C4-2B (cell line): ENCODE measurements around the gene PPIB.

Source experiments
- H3K27ac ChIP-seq: fragments of 450-650 bp; 2 replicates; pipeline ENCODE4 v1.5.1; 2017
- ZFX ChIP-seq: fragments of 450-650 bp; IDR thresholded peaks from 2 replicates; pipeline ENCODE4 v1.6.1; 2017
- TF ChIP-seq, protein P1 (sequence below): fragments of 450-650 bp; conservative IDR thresholded peaks from 2 replicates; pipeline ENCODE4 v1.5.1; 2017; ENCODE audit warnings: mild to moderate bottlenecking

Gene PPIB

GRCh38 chr15:64144192-64144564 is 18.6 kb downstream of the PPIB start:
- TF ChIP-seq, protein P1, sequence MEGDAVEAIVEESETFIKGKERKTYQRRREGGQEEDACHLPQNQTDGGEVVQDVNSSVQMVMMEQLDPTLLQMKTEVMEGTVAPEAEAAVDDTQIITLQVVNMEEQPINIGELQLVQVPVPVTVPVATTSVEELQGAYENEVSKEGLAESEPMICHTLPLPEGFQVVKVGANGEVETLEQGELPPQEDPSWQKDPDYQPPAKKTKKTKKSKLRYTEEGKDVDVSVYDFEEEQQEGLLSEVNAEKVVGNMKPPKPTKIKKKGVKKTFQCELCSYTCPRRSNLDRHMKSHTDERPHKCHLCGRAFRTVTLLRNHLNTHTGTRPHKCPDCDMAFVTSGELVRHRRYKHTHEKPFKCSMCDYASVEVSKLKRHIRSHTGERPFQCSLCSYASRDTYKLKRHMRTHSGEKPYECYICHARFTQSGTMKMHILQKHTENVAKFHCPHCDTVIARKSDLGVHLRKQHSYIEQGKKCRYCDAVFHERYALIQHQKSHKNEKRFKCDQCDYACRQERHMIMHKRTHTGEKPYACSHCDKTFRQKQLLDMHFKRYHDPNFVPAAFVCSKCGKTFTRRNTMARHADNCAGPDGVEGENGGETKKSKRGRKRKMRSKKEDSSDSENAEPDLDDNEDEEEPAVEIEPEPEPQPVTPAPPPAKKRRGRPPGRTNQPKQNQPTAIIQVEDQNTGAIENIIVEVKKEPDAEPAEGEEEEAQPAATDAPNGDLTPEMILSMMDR, result no peak
- no peak for TF ChIP-seq ZFX
- no peak overlapping the region for H3K27ac ChIP-seq

GRCh38 chr15:64143276-64143675 is 19.5 kb downstream of the PPIB start:
- TF ChIP-seq, protein P1, result no peak
- TF ChIP-seq ZFX, result no peak
- no peak overlapping the region for H3K27ac ChIP-seq

- TF ChIP-seq, protein P1, result no peak
- TF ChIP-seq ZFX, result no peak
- H3K27ac ChIP-seq, result no peak overlapping the region
These were observed 20.9 kb downstream of the PPIB start for GRCh38 chr15:64141798-64142512.

DNA sequence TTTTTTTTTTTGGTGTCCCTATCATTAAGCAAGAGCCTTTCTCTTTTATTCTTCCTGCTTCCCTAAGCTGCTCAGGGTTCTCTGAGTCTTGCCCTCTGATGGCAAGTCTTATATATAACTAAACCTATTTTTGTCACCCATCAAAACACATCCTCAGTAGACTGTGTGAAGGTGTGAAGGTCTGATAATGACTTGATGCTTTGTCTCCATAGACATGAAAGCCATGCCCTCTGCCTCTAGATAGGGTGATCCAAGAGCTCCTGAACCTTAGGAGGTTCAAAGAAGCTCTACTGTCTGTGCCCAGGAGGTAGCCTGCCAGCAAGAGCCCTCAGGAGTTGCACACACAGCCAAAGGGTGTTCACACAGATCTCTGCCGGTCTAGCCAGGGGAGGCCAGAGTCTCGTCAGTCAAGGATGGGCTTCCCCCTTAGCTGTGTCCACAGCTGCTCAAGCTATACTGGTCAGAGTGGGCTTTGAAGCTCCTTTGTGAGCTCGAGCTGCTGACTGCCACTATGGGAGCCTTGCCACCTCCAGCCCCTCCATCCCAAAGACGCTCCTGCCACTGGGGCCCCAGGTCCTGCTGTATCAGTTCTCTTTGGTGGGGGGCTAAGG is 24.4 kb downstream of the PPIB start:
- no peak for TF ChIP-seq ZFX
- TF ChIP-seq, protein P1, result no peak
- H3K27ac ChIP-seq, result no peak overlapping the region

DNA sequence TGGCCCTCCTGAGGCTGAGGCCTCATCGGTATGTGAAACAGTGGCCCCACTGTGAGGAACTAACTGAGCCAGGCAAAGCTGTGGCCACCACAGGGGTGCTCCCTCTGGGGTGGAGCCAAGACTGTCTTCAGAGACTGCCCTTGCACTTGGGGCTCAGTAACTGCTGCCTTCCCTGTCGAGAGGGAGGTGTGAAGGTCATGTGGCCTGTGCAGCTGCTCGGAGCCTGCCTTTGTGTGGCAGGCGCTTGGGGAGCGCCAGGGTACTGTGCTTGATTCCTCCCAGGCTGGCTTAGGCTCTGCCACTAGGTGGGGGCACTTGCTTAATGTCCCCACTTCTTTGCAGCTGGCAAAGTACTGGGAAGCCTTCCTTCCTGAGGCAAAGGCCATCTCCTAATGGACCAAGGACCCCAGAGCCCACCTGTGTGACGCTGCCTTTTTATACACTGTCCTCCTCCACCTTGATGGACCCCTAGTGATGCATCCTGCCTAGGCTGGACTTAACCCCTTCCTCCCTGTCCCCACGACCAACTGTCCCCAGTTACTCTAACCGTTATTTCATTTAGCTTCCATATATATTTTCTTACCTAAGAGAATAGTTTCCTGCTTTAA is 25.5 kb downstream of the PPIB start:
- no peak for TF ChIP-seq ZFX
- TF ChIP-seq, protein P1, result no peak
- H3K27ac ChIP-seq, result no peak overlapping the region

- no peak overlapping the region for H3K27ac ChIP-seq
- TF ChIP-seq ZFX, result no peak
- TF ChIP-seq, protein P1, result no peak
These were observed 26.5 kb downstream of the PPIB start for GRCh38 chr15:64136347-64136746.

DNA sequence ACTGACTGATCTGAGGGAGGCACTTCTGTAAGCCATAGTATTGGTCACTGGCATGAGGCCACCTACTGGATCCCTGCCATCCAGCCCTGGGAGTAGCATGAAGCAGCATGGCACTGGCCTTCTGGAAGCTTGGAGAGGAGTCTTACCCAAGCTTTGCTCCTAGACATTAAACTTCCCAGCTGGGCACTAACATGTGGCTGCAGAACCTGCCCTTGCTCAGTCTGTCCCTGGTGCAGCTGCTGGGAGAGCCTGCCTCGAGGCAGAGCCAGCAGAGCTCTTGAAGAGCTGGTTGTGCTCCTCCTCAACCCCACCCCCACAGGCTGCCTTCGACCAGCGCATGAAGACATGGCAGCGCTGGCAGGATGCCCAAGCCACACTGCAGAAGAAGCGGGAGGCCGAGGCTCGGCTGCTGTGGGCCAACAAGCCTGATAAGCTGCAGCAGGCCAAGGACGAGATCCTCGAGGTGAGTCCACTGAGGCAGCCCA is 28.4 kb downstream of the PPIB start:
- TF ChIP-seq, protein P1, result no peak
- no peak for TF ChIP-seq ZFX
- no peak overlapping the region for H3K27ac ChIP-seq
